NCI-H2171 (cell line): ENCODE results near the gene SNX19.

Experiments used
- DNase-seq: peaks from one replicate; lab custom pipeline; 2025; lab: John Stamatoyannopoulos, UW

The SNX19 gene

GRCh38 chr11:130907229-130907628 is 9.1 kb downstream of the SNX19 start:
- DNase-seq = no peak

- DNase-seq = no peak
These were observed 9.7 kb downstream of the SNX19 start for GRCh38 chr11:130906616-130907015.

- DNase-seq = no peak
These were observed 10.8 kb downstream of the SNX19 start for GRCh38 chr11:130905512-130905911.

GRCh38 chr11:130904380-130904779 is 11.9 kb downstream of the SNX19 start:
- DNase-seq = no peak

- no peak for DNase-seq
These were observed 13.9 kb downstream of the SNX19 start for GRCh38 chr11:130902380-130902779.

GRCh38 chr11:130899106-130899505 is 17.2 kb downstream of the SNX19 start:
- no peak for DNase-seq

GRCh38 chr11:130897262-130898182 is 18.8 kb downstream of the SNX19 start:
- DNase-seq = no peak

- DNase-seq = peak; percentile 10
These were observed 21.8 kb downstream of the SNX19 start for GRCh38 chr11:130894322-130895025.

- DNase-seq = no peak
These were observed 23.4 kb downstream of the SNX19 start for GRCh38 chr11:130892861-130893260.

GRCh38 chr11:130891326-130891725 is 25.0 kb downstream of the SNX19 start:
- DNase-seq = no peak

- no peak for DNase-seq
These were observed 26.1 kb downstream of the SNX19 start for GRCh38 chr11:130890039-130890745.

GRCh38 chr11:130888790-130889189 is 27.5 kb downstream of the SNX19 start:
- DNase-seq = no peak

- no peak for DNase-seq
These were observed 29.6 kb downstream of the SNX19 start for GRCh38 chr11:130886704-130887103.

GRCh38 chr11:130882138-130882551 is 34.1 kb downstream of the SNX19 start:
- no peak for DNase-seq

GRCh38 chr11:130881475-130882137 is 34.7 kb downstream of the SNX19 start:
- DNase-seq = no peak

- no peak for DNase-seq
These were observed 36.4 kb downstream of the SNX19 start for GRCh38 chr11:130879836-130880235.

- no peak for DNase-seq
These were observed 39.1 kb downstream of the SNX19 start for GRCh38 chr11:130876931-130877915.

- DNase-seq = no peak
These were observed 40.2 kb downstream of the SNX19 start for GRCh38 chr11:130876100-130876499.

- DNase-seq = no peak
These were observed 41.2 kb downstream of the SNX19 start for GRCh38 chr11:130874955-130875531.

- DNase-seq = no peak
These were observed 41.9 kb downstream of the SNX19 start for GRCh38 chr11:130874396-130874795.
